Measurements from ENCODE around the gene GGT1.
"Not testable (repeated sequence)": the region's sequence is repeated elsewhere in the genome, so short reads cannot be mapped to it uniquely, and the experiment has no call there.

- not testable (repeated sequence) for TF ChIP-seq CTCF, POLR2A (IDR thresholded peaks at IDR 0.05)
Measured at GRCh38 chr22:24649371-24649770, 46.4 kb downstream of the GGT1 start.
